Stimulated activated CD4-positive, alpha-beta T cell treated with anti-CD3 and anti-CD28 coated beads, Interleukin-2, amount 100 ng/mL, for 24 hours (primary cell): Measurements from ENCODE around the gene GCH1.
A peak's percentile ranks its signal among the peaks of the same experiment; 100 is the strongest.
"Not testable (repeated sequence)": the region's sequence is repeated elsewhere in the genome, so short reads cannot be mapped to it uniquely, and the experiment has no call there.

Source experiments
- DNase-seq, 2 donors: peaks; one replicate each; pipeline ENCODE4 v3.0.0-alpha.2; 2020

The GCH1 gene

DNA sequence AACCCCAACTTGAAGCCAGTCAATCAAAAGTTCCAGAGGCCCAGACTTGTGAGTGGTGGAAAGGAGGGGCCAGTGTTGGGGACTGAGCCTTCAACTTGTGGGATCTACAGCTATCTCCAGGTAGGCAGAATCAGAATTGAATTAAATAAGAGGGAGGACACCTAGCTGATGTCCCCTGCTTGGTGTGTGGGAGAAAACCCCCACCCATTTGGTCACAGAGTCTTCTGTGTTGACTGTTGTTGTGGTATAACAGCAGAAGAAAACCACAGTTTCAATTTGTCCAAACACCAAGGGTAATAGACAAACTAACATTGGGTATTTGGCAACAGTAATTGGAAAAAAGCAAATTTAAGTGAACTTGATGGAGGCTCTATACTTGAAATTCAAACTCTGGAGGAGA, 3.4 kb upstream of the GCH1 start:
- DNase-seq, result no peak

DNA sequence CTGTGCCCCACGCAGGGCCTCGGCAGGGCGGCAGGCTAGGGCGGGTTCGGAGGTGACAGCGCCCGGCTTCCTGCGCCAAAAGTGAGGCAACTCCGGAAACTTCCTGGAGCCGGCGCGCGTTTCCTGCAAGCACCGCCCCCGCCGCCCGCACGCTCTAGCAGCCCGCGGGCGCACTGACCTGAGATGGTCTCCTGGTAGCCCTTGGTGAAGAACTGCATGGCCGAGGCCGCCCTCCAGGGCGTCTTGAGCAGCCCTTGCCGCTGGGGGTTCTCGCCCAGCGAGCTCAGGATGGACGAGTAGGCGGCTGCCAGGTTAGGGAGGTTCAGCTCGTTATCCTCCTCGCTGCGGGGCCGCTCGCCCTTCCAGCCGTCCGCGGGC, 494 bp downstream of the GCH1 start:
- DNase-seq, result peak; percentile 75 to 84

DNA sequence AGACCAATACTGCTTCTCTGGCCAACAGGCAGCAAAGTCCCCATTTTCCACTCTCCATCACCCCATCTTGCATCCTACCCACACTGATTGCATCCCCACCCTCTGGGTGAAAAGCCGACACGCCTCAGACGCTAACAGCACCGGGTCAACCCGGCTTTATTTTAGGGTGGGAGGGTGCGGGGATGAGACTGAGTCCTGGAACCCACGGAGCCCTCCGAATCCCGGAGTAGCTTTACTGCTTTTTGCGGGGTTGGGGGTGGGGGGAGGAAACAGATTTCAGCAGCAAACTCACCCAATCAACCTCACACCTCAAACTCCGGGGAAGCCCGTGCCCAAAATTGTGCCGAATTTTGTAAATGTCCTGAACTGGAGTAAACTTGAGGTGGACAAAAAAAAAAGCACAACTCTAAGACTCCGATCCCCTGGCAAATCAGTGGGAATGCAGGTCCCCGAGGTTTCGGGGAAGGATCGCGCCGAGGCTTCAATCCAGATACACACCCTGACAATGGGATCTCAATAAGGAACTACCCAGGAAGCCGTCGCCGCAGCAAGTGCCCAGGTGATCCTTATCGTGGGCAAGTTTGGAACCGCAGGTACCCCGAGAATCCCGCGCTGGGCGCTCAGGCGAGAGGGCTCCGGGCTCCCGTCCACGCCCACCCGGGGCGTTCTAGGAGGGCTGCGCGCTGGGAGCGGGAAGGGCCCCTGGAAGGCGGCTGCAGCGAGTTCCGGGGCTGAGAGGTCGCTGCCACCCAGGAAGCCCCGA, 1.1 kb downstream of the GCH1 start:
- DNase-seq, result peak; percentile 17 to 28

DNA sequence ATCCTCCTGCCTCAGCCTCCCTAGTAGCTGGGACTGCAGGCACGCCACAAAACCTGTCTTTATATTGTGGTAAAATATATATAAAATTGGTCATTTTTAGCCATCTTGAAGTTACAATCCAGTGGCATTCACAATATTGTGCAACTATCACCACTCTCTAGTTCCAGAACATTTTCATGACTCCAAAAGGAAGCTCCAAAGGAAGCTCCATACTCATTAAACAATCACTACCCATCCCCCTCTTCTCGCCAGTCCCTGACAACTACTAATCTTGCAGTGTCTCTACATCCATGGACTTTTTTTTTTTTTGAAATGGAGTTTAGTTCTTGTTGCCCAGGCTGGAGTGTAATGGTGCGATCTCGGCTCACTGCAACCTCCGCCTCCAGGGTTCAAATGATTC, 3.1 kb downstream of the GCH1 start:
- no peak for DNase-seq

DNA sequence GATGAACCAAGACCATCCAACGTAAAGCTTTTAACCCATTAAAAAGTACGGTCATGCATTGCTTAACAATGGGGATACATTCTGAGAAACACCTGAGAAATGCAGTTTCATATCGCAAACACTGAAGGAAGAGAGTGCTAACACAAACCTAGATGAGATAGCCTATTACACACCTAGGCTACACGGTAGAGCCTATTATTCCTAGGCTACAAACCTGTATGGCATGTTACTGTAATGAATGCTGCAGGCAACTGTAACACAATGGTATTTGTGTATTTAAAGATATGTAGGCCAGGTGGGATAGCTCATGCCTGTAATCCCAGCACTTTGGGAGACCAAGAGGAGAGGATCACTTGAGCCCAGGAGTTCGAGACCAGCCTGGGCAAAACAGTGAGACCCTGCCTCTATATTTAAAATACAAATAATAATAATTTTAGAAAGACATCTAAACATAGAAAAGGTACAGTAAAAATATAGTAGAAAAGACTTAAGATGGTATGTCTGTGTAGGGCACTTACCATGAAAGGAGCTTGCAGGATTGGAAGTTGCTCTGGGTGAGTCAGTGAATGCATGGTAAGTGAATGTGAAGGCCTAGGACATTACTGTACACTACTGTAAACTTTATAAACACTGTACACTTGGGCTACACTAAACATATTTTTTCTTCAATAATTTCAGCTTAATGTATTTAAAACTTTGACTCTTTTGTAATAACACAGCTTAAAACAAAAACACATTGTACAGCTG, 4.6 kb downstream of the GCH1 start:
- not testable (repeated sequence) for DNase-seq

DNA sequence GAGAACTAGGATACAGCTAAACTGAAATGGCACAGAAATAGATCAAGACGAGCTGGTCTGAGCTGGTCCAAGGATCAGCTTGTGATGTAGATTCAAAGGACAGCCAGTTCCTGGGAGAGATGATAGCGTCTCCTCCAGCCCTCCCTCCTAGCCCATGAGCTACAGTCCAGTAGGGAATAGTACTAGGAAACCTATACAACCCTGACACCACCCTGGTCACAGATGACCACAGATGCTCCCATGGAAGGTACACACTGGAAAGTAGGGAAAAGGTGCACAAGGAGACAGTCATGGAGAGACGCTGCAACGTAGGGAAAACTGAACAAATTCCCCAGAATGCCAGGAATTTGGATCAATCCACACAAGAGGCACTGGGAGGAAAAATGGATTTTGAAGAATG, 6.9 kb downstream of the GCH1 start:
- no peak for DNase-seq

DNA sequence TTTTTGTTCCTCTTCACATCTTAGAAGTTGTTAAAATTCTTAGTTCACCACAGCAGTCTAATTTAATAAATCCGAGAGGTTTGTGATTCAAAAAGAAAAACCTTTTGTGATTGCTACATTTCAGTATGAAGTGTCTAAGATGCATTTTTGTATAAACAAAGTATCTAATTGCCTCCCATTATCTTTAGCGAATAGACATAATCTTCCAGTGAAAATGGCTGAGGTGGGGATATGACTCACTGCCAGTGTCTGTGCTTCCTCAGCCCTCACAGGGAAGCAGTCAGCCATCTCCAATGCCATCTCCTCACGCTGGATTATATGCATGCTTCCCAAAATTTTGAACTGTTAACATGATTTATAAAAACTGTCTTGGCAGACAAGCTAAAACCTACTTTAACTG, 7.6 kb downstream of the GCH1 start:
- DNase-seq, result no peak

DNA sequence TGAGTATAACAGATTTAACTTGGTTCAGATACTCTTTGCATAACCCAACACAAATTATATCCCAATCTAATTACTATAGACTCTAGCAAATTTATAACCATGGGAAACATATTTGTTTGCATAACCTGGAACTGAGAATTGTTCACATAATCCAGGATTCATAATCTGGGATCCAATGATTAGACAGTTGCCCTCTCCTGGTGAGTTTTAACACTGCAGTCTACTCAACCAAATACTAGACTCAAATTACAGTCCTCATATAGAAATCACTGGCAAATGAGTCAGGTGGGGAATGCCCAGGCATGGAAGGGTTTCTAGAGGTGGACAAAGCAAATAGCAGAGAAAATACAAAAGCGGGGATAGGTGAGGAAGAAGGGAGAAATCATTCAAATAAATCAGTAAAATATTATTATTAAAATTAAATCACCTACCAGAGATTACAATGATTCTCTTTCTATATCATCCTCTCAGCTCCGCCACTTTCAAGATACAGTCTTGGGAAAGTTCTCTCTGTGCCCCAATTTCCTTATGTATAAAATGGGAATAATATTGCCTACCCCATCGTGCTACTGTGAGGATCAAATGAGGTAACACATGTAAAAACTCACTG, 9.4 kb downstream of the GCH1 start:
- DNase-seq, result peak in 1 of 2 donors; percentile 42

DNA sequence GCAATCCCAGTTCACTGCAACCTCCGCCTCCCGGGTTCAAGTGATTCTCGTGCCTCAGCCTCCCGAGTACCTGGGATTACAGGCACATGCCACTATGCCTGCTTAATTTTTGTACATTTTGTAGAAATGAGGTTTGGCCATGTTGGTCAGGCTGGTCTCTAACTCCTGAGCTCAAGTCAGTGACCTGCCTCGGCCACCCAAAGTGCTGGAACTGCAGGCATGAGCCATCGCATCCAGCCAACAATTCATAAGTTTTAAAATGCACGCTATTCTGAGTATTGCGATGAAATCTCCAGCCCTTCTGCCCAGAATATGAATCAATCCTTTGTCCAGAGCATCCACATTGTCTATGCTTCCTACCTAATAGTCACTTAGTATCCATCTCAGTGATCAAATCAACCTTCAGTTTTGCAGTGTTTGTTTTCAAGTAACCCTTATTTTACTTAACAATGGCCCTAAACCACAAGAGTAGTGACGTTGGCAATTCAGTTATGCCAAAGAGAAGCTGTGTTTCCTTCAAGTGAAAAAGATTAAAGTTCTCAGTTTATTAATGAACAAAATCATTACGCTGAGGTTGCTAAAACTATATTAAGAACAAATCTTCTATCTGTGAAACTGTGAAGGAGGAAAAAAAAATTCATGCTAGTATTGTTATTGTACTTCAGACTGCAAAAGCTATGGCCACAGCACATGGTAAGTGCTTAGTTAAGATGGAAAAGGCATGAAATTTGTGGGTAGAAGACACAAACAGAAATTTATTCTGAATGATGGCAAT, 11.0 kb downstream of the GCH1 start:
- DNase-seq, result no peak

DNA sequence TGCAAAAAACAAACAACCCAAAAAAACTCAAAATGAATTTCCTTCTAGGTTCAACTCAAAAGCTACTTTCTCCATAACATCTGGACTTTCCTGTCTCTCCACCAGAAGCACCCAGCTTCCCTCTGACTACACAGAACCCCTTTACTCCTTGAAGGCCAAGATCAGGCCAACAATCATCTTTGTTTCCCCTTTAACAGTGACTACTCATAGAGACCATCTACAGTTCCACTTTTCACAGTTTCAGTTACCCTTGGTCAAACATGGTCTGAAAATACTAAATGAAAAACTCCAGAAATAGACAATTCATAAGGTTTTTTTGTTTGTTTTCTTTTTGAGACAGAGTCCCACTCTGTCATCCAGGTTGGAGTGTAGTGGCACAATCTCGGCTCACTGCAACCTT, 11.8 kb downstream of the GCH1 start:
- DNase-seq, result no peak

DNA sequence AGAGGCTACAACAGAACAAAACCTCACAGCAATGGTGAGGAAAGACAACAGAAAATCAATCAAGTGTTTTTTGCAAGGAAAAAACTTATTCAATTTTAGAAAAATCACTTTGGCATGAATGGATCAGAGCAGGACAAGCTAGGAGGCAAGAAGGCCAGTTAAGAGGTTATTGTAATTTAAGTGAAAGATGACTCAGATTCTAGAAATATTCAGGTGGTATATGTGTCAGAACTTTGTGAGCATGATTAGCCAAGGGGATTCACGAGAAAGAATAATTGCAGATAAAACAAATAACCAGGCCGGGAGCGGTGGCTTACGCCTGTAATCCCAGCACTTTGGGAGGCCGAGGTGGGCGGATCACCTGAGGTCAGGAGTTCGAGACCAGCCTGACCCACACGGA, 12.7 kb downstream of the GCH1 start:
- DNase-seq, result no peak

DNA sequence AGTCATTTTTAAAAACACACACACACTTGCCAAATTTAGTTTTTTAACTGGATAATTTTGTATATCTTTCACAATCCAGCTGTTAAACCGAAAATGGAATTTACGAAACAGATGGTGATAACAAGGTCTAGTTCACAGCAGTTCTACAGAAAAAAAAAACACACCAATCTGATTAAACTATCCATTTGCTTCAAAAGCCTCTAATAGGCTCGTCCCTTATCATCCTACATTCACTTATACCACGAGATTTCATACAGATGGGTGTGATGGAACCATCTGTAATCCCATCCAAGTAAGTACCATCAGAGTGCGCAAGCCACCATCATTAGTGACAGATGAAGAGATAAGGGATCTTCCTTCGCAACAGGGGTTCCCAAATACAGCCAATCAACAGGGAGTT, 20.1 kb downstream of the GCH1 start:
- no peak for DNase-seq

DNA sequence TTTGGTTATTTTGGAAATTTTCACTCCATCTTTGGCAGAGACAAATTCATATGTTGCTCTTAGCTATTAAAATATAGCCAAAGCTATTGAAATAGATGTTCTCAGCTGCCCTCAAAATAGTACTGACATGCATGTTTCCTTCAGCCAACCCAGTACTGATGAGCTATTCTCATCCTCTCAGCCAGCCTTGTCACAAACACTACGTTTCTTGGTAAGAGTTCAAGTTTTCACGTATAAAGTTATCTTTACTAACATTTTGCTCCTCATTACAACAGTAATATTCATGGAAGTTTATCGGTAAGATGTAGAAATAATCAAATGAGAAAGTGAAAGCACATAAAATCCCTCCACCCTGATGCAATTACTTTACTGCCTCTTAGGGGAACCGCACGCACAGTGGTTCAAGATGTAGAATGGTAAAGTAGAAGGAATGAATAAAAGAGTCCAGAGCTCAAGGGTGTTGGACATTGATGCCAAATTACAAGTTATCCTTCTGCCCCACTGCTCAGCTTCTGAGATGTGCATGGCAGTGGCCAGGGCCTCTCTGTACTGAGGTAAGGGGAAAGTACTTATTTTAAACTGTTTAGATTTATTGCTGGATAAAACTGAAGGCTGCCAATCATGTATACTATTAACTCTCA, 20.7 kb downstream of the GCH1 start:
- DNase-seq, result peak in 1 of 2 donors; percentile 11

DNA sequence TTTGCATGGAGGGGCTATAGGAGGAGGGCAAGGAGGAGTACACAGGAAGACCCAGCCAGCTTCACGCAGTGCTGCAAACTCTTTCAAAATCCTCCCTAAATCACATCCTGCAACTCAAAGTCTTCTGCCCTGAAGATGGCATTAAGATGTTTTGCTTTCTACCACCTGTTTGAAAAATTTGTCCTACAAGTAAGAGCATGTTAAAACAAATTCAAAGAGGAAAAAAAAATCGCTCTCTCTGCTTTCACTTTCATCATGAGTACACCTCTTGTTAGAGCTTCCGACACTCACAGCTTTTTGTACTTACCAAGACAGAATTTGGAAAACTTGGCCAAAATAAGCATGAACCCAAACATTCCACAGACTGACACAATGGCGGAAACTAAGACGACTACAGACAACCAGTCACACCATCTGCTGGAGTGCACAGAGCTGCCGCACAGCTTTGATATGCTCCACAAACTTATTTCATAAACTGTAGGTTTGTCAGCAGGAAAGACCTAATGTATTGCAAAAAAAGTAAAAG, 21.3 kb downstream of the GCH1 start:
- DNase-seq, result peak in 1 of 2 donors; percentile 29

DNA sequence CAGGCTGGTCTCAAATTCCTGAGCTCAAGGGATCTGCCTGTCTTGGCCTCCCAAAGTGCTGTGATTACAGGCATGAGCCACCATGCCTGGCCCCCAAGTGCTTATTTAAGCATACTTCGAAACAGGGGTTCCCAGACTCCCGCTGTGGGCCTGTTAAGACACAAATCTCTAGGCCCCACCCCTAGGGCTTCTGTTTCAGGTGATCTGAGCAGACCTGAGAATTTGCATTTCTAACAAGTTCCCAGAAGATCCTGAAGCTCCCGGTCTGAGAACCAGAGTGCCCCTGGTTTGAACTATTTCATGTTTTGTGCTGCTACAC, 25.0 kb downstream of the GCH1 start:
- DNase-seq, result no peak

DNA sequence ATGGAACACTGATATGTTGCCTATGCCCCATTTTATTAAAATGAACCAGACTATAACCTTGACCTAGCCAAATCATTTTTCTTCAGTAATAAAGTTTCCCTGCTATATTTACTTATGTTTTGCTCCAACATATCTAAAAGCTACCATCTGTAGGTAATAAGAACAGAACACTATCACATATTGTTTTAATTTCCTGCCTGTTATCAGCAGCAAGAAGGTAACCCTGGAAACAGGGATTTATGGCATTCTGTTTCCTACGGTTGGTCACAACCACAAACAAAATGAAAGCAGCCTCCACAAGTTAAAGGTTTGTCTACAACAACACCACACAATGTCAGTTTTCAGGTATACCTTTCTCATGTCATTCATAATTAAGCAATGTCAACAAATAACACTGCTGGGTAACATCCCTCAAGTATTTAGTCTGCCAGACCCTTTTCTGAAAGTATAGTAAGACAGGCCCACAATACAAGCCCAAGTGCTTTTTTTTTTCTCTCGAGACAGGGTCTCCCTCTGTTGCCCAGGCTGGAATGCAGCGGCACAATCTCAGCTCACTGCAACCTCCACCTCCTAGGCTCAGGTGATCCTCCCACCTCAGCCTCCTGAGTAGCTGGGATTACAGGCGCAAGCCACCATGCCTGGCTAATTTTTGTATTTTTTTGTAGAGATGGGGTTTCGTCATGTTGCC, 25.5 kb downstream of the GCH1 start:
- DNase-seq, result no peak

DNA sequence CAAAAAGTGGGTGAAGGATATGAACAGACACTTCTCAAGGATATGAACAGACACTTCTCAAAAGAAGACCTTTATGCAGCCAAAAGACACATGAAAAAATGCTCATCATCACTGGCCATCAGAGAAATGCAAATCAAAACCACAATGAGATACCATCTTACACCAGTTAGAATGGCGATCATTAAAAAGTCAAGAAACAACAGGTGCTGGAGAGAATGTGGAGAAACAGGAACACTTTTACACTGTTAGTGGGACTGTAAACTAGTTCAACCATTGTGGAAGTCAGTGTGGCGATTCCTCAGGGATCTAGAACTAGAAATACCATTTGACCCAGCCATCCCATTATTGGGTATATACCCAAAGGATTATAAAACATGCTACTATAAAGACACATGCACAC, 27.0 kb downstream of the GCH1 start:
- not testable (repeated sequence) for DNase-seq

DNA sequence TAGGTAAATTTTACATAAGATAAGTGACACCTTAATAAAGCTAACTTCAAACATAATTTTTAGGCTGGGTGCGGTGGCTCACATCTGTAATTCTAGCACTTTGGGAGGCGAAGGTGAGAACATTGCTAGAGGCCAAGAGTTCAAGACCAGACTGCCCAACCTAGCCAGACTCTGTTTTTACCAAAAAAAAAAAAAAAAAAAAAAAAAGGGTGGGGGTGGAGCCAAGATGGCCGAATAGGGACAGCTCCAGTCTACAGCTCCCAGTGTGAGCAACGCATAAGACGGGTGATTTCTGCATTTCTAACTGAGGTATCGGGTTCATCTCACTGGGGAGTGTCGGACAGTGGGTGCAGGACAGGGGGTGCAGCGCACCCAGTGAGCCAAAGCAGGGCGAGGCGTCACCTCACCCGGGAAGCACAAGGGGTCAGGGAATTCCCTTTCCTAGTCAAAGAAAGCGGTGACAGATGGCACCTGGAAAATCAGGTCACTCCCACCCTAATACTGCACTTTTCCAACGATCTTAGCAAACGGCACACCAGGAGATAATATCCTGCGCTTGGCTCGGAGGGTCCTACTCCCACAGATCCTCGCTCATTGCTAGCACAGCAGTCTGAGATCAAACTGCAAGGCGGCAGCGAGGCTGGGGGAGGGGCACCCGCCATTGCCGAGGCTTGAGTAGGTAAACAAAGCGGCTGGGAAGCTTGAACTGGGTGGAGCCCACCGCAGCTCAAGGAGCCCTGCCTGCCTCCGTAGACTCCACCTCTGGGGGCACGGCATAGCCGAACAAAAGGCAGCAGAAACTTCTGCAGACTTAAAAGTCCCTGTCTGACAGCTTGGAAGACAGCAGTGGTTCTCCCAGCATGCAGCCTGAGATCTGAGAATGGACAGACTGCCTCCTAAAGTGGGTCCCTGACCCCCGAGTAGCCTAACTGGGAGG, 32.2 kb downstream of the GCH1 start:
- not testable (repeated sequence) for DNase-seq

DNA sequence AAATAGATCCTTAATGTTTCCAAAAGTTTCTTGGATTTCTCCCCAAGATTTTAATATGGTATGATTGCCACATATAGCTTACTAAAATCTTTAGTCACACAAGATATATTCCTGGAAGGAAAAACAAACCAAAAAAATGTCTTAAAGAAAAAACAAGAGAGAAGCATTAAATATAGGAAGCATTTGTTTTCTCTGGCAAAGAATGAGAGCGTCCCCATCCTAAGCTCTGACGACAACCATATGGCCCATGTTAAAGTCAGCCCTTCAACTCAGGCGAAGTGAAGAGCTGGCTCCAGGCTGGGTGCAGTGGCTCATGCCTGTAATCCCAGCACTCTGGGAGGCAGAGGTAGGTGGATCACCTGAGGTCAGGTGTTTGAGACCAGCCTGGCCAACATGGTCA, 35.6 kb downstream of the GCH1 start:
- DNase-seq, result no peak

DNA sequence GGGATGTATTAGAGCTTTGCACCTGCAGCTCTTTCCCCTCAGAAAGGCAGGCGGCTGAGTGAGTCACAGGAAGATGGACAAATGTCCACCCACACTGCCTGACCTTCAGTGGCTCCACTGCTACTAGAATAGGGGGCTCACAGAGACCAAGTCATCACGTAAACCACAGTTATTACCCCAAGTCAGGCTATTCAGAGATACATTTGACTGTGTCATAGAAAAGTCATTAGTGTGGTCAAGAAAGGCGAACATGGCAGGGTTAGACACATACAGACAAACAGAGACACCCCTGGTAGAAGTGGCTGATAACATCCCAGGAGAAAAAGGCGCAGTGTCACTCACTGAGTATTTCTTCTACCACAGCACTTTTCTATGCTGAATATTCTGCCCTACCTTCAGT, 36.0 kb downstream of the GCH1 start:
- DNase-seq, result no peak

DNA sequence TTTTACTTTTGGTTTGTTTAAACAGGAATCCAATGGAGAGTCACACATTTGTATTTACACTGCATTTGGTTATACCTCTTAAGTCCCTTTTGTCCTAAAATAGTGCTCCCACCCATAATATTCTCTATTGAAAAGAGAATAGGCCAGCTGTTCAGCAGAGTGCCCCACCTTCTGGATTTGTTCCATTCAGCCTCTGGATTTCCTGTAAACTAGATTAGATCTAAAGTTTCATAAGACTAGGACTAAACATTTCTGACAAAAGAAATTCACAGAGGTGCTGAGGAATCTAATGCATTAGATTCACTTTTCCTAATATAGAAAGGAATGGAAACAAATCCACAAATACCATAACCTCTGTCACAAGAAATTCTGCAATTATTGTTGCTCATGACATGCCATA, 38.1 kb downstream of the GCH1 start:
- DNase-seq, result no peak
